Measurements from ENCODE around the gene CSAD.
"Not testable (repeated sequence)": the region's sequence is repeated elsewhere in the genome, so short reads cannot be mapped to it uniquely, and the experiment has no call there.

Gene CSAD

DNA sequence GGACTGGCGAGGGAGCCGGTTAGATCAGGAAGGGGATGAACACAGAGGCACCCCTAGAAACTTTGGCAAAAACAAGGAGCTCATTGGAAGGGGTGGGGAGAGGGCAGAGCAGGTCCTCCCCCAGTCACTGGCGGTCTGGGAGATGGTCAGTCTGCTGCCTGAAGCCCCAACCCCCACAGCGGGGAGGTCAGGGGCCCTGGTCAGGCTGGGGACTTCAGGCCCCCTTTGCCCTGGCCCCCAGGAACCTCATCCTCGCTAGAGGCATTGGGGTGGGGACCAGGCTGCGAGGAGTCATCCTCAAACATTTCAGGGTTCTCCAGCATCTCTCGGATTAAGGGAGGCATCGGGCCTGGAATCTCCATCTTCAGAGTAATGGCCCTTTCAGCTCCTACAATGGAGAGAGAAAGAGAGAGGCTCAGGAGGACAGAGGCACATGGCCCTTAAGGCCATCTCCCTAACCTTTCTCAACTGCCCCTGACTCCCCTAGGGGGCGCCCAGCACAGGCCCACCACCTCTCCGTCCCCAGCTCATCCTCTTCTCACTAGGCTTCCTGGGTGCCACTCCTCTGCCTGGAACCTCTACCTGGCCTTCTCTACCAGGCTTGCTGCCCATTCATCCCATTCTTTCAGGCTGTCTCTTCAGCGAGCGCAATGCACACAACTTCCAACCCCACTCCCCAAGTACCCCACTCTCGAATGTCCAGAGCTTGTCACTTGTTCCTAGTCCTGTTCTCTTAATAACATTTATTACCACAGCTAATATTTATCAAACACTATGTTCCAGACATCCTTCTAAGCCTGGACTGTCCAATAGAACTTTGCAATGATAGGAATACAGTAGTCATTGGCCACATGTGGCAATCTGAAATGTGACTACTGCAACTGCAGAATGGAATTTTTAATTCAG lies 31.0 kb upstream of the CSAD start:
- ATAC-seq (ENCODE audit: low read depth), result no peak
- Mint-ChIP-seq H3K27ac (peak overlapping the region; percentile 64), H3K4me3 (no peak overlapping the region), H3K9me3 (no peaks in the 10 kb centered on the region), H3K27me3 (no peaks in the 10 kb centered on the region), H3K36me3 (peaks cover 19% of the 10 kb centered on the region), H3K4me1 (peaks cover 43% of the 10 kb centered on the region)
- DNase-seq (ENCODE audit: low spot score in 2 of 2), result no peak

DNA sequence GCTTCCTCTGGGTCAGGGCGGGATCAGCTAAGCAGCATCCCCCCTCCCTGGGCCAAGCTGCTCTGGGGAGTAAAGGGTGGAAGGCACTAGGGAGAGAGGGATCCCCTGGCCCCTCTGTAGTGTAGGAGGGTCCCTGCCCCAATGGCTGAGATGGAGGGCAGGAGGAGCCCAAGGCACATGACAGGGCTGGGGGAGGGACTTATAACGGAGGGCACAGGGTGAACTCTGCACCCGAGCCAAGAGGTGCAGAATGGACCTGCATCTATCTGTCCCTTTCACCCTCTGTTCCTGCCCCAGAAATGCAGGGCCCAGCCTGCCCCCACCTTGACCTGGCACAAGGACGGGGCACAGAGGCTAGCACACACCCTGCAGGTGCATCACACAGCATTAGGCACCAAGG lies 30.1 kb upstream of the CSAD start:
- Mint-ChIP-seq H3K27ac (no peak overlapping the region), H3K27me3 (no peaks in the 10 kb centered on the region), H3K9me3 (no peaks in the 10 kb centered on the region), H3K4me1 (peaks cover 38% of the 10 kb centered on the region), H3K36me3 (peaks cover 19% of the 10 kb centered on the region), H3K4me3 (no peak overlapping the region)
- ATAC-seq (ENCODE audit: low read depth) (no peak), DNase-seq (ENCODE audit: low spot score in 2 of 2) (no peak)

DNA sequence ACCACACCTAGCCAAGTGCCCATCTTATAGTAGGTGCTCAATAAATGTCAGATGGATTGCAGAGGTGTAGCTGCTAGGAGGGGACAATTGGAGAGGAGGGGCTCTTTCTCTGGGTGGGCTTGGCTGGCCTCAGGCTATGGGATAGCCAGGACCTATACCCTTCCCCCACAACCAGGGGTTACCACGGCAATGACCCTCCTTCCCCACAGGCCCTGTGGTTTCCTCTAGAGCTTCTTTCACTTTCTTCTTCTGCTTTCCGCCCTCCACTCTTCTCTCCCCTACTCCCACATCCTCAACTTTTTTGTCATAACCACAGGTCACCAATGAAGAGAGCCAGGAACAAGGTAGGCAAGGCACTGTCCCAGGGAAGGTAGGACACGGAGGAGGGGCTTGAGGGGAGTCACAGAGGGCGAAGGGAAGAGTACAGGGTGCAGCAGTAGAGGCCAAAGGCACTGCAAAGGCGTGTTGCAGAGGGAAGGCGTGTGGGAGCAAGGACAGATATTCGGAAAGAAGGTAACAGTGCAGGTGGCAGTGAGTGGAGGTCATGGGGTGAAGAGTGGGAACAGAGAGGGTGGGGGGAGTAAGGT lies 28.2 kb upstream of the CSAD start:
- no peaks in the 10 kb centered on the region for H3K9me3 Mint-ChIP-seq
- DNase-seq (ENCODE audit: low spot score in 2 of 2) (no peak), ATAC-seq (ENCODE audit: low read depth) (peak; percentile 59)
- H3K4me1 Mint-ChIP-seq, result peaks cover 39% of the 10 kb centered on the region
- peak overlapping the region; percentile 92 for H3K27ac Mint-ChIP-seq
- peak overlapping the region; percentile 97 for H3K4me3 Mint-ChIP-seq
- no peaks in the 10 kb centered on the region for H3K27me3 Mint-ChIP-seq
- peaks cover 13% of the 10 kb centered on the region for H3K36me3 Mint-ChIP-seq

DNA sequence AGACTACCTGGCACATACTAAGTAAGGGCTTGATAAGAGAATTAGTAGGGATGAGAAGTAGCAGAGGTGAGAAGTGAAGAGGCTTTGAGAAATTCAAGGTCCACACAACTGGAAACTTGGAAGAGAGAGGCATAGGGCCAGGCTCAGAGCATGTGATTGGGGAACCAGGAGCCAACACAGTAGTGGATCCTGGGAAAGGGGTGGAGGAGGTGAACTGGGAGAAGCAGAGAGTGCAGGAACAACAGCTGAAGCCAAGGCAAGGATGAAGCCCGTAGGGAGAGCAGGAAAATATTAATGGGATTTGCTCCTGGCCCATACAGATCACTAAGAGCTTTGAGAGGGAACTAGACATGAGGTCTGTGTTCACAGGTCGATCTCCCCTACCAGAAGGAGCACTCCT lies 27.7 kb upstream of the CSAD start:
- Mint-ChIP-seq H3K4me1 (peaks cover 35% of the 10 kb centered on the region), H3K27ac (peak overlapping the region; percentile 92), H3K9me3 (no peaks in the 10 kb centered on the region), H3K27me3 (no peaks in the 10 kb centered on the region), H3K36me3 (peaks cover 9% of the 10 kb centered on the region), H3K4me3 (peak overlapping the region; percentile 97)
- ATAC-seq (ENCODE audit: low read depth) (no peak), DNase-seq (ENCODE audit: low spot score in 2 of 2) (no peak)

DNA sequence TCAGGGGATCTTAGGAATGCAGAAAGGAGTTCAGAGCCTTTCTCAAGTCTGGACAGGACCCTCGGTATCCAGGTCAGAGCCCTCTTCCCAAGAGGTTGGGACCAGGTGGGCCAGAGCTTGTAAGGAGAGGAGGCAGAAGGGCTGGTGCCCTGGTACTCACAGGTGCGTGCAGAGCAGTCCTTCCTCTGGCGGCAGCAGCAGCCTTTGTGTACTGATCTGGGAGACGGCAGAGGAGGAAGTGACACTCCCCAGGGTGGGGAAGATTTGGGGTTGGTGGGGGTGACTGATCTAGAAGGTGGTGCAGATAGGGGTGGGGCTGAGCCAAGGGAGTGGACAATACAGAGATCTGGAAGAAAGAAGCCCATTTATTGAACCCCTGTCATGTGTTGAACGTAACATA lies 26.3 kb upstream of the CSAD start, which contains the start of gene ITGB7:
Gene ITGB7 (minus strand): TSS at position 210 of the 400 bp plus-strand sequence. CDS start 6,808 bp downstream, outside the sequence.
- no peaks in the 10 kb centered on the region for H3K27me3 Mint-ChIP-seq
- ATAC-seq (ENCODE audit: low read depth) (peak; percentile 89), DNase-seq (ENCODE audit: low spot score in 2 of 2) (peak; percentile 54 to 61)
- H3K4me1 Mint-ChIP-seq, result peaks cover 36% of the 10 kb centered on the region
- H3K27ac Mint-ChIP-seq, result peak within 1 kb of the TSS; percentile 92
- peaks cover 7% of the 10 kb centered on the region for H3K36me3 Mint-ChIP-seq
- H3K9me3 Mint-ChIP-seq, result no peaks in the 10 kb centered on the region
- peak within 1 kb of the TSS; percentile 84 for H3K4me3 Mint-ChIP-seq

DNA sequence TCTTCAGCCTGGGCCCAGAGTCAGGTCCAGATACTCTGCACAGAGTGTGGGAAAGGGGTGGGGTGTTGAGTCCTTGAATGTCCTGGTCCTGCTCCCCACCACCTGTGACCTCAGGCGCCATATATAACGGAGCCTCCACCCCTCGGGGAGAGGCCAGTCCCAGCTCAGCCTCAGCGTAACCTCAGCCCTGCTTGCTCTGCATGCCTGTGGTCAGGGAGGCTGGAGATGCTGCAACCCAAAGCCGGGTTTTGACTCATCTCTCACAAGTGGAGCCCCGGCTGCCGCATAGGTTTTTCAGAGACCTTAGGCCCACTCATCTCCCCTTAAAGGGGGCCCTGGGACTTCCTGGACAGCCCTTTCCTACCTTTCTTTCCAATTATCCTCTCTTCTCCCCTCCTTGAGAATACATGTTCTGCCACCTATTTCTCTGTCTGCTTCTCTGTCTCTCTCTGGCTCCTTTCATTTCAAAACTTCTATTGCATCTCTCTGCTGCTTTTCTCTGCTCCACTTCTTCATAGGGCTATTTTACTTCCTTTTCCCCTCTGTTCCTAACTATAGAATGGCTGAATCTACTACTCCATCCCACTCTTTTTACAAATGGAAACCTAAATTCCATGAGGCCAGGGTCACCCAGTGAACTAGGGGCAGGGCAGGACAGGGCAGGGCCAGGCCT lies 25.2 kb upstream of the CSAD start:
- Mint-ChIP-seq H3K9me3 (no peaks in the 10 kb centered on the region), H3K27ac (peak overlapping the region; percentile 4), H3K27me3 (no peaks in the 10 kb centered on the region), H3K4me3 (peak overlapping the region; percentile 84), H3K36me3 (peaks cover 7% of the 10 kb centered on the region), H3K4me1 (peaks cover 36% of the 10 kb centered on the region)
- DNase-seq (ENCODE audit: low spot score in 2 of 2) (no peak), ATAC-seq (ENCODE audit: low read depth) (peak; percentile 10)

DNA sequence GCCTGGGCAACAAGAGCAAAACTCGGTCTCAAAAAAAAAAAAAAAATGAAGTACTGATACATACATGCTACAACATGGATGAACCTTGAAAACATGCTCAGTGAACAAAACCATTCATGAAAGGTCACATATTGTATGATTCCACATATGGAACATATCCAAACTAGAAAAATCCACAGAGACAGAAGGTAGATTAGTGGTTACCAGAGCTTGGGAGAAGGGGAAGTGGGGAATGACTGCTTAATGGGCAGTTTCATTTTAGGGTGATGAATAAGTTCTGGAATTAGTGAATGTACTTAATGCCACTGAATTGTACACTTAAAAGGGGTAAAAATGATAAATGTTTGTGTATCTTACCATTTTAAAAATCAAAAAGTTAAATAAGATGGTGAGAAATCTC lies 23.6 kb upstream of the CSAD start:
- Mint-ChIP-seq H3K4me1 (peaks cover 47% of the 10 kb centered on the region), H3K4me3 (peak overlapping the region; percentile 54), H3K27me3 (no peaks in the 10 kb centered on the region), H3K36me3 (peaks cover 13% of the 10 kb centered on the region), H3K27ac (no peak overlapping the region), H3K9me3 (no peaks in the 10 kb centered on the region)
- ATAC-seq (ENCODE audit: low read depth) (no peak), DNase-seq (ENCODE audit: low spot score in 2 of 2) (no peak)

DNA sequence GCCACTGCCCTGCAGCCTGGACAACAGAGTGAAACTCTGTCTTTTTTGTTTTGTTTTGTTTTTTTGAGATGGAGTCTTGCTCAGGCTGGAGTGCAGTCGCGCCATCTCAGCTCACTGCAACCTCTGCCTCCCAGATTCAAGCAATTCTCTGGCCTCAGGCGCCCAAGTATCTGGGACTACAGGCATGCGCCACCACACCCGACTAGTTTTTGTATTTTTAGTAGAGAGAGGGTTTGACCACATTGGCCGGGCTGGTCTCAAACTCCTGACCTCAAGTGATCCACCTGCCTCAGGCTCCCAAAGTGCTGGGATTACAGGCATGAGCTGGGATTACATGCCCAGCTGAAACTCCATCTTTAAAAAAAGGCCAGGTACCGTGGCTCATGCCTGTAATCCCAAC lies 21.6 kb upstream of the CSAD start:
- H3K9me3 Mint-ChIP-seq; H3K4me3 Mint-ChIP-seq; H3K27ac Mint-ChIP-seq; H3K27me3 Mint-ChIP-seq; ATAC-seq (ENCODE audit: low read depth); DNase-seq (ENCODE audit: low spot score in 2 of 2): not testable (repeated sequence)
- H3K36me3 Mint-ChIP-seq, result peaks cover 16% of the 10 kb centered on the region
- H3K4me1 Mint-ChIP-seq, result peaks cover 47% of the 10 kb centered on the region

DNA sequence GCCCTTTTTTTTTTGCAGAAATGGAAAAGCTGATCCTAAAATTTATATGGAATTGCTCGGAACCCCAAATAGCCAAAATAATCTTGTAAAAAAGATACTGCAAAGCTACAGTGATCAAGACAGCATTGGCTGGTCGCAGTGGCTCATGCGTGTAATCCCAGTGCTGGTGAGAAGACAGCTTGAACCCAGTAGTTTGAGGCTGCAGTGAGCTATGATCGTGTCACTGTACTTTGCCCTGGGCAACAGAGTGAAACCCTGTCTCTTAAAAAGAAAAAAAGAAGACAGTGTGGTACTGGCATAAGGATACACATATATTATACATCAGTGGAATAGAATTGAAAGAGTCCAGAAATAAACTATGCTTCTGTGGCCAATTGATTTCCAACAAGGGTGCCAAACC lies 20.9 kb upstream of the CSAD start:
- H3K4me3 Mint-ChIP-seq, result no peak overlapping the region
- no peaks in the 10 kb centered on the region for H3K27me3 Mint-ChIP-seq
- no peaks in the 10 kb centered on the region for H3K9me3 Mint-ChIP-seq
- peak overlapping the region; percentile 81 for H3K27ac Mint-ChIP-seq
- ATAC-seq (ENCODE audit: low read depth) (no peak), DNase-seq (ENCODE audit: low spot score in 2 of 2) (no peak)
- peaks cover 47% of the 10 kb centered on the region for H3K4me1 Mint-ChIP-seq
- peaks cover 22% of the 10 kb centered on the region for H3K36me3 Mint-ChIP-seq

DNA sequence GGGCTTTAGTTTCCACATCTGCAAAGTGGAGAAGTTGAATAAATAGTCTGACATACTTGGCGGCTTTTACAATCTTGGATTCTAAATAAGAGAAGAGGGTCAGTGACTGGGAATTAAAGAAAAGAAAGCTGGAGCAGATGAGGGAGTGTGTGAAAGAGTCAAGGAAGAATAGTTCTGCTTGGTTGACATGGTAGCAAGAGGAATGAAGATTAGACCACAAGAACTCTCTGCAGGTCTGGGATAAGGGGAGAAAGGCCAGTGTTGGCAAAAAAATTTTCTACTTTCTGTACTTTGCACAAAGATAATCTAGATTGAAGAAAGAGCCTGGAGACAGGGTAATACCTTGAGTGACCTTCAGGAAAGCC lies 20.4 kb upstream of the CSAD start:
- Mint-ChIP-seq H3K4me3 (peak overlapping the region; percentile 71), H3K27ac (peak overlapping the region; percentile 81), H3K9me3 (no peaks in the 10 kb centered on the region), H3K36me3 (peaks cover 23% of the 10 kb centered on the region), H3K4me1 (peaks cover 47% of the 10 kb centered on the region), H3K27me3 (no peaks in the 10 kb centered on the region)
- ATAC-seq (ENCODE audit: low read depth), result no peak
- no peak for DNase-seq (ENCODE audit: low spot score in 2 of 2)

DNA sequence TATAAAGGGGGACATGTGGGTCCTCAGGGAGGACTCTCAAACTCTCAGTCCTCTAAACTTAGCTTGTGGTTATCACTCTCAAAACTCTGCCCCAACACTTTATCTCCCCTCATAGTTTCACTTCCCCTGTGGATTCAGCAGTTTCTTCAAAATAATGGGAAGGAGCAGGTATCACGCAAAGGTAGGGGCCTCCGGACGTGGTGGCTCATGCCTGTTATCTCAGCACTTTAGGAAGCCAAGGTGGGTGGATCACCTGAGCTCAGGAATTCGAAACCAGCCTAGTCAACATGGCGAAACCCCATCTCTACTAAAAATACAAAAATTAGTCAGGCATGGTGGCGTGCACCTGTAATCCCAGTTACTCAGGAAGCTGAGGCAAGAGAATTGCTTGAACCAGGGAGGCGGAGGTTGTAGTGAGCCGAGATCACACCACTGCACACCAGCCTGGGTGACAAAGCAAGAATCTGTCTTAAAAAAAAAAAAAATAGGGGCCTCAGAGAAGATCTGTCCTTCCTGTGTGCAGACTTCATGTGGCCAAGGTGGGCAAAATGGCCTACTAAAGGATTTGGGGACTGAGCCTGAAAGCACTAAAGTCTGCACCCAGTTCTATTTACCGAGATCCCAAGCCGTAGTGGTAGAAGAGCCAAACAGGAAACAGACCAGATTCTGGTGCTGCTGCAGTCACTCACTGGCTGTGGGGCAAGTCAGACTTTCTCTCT lies 19.9 kb upstream of the CSAD start:
- peaks cover 25% of the 10 kb centered on the region for H3K36me3 Mint-ChIP-seq
- H3K27ac Mint-ChIP-seq, result peak overlapping the region; percentile 81
- H3K4me3 Mint-ChIP-seq, result peak overlapping the region; percentile 71
- no peaks in the 10 kb centered on the region for H3K9me3 Mint-ChIP-seq
- no peaks in the 10 kb centered on the region for H3K27me3 Mint-ChIP-seq
- DNase-seq (ENCODE audit: low spot score in 2 of 2) (no peak), ATAC-seq (ENCODE audit: low read depth) (peak; percentile 75)
- peaks cover 45% of the 10 kb centered on the region for H3K4me1 Mint-ChIP-seq

DNA sequence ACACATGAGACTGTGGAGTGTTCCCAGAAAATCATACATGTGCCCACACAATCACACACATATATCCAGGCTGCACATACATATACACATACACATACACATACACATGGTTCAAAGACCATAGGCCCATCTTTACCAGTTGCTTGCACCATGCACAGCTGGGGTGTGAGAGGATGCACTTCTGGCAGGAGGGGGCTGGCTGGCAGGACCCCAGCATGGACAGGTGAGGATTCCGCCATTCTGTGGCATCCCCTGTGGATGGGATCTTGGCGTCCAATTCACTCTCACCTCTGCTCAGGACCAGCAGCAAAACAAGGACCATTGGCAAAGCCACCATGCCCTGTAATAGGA lies 19.4 kb upstream of the CSAD start:
- H3K27me3 Mint-ChIP-seq, result no peaks in the 10 kb centered on the region
- peaks cover 31% of the 10 kb centered on the region for H3K36me3 Mint-ChIP-seq
- peaks cover 47% of the 10 kb centered on the region for H3K4me1 Mint-ChIP-seq
- no peak for DNase-seq (ENCODE audit: low spot score in 2 of 2)
- H3K9me3 Mint-ChIP-seq, result no peaks in the 10 kb centered on the region
- H3K27ac Mint-ChIP-seq, result peak overlapping the region; percentile 81
- ATAC-seq (ENCODE audit: low read depth), result no peak
- peak overlapping the region; percentile 71 for H3K4me3 Mint-ChIP-seq

DNA sequence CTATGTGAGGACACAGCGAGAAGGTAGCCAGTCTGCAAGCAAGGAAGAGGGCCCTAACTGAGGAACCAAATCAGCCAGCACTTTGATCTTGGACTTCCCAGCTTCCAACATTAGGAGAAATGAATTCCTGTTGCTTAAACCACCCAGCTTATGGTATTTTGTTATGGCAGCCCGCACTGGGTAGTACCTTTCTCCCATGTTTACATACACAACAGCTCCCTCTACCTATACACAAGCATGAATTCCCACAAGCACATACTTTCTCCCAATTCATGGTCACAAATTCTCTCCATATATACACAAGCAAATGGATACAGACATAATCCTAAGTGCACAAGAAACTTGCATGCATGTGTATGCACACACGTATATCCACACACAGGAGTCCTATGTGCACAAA lies 19.0 kb upstream of the CSAD start:
- no peak for DNase-seq (ENCODE audit: low spot score in 2 of 2)
- ATAC-seq (ENCODE audit: low read depth), result no peak
- H3K4me1 Mint-ChIP-seq, result peaks cover 46% of the 10 kb centered on the region
- peak overlapping the region; percentile 81 for H3K27ac Mint-ChIP-seq
- H3K9me3 Mint-ChIP-seq, result no peaks in the 10 kb centered on the region
- H3K27me3 Mint-ChIP-seq, result no peaks in the 10 kb centered on the region
- H3K4me3 Mint-ChIP-seq, result peak overlapping the region; percentile 71
- H3K36me3 Mint-ChIP-seq, result peaks cover 31% of the 10 kb centered on the region
